H1 (cell line): ENCODE measurements around the gene ABTB1. TPM values are rescaled to one million over a fixed set of nuclear protein-coding genes. Genes with fewer than 3 reads are reported as not detected.
A peak's percentile ranks its signal among the peaks of the same experiment; 100 is the strongest.

Source experiments
- CTCF ChIA-PET: fragments of 300-600 bp; sonication (Branson Sonifier 250); formaldehyde crosslinking; loops from one replicate; lab custom pipeline; 2021; ENCODE audit not compliant: partially characterized antibody; lab: Charles Lee
- POLR2A ChIA-PET: fragments of 300-600 bp; sonication (Branson Sonifier 250); formaldehyde crosslinking; loops from one replicate; lab custom pipeline; 2021; ENCODE audit warnings: inconsistent platforms; ENCODE audit not compliant: partially characterized antibody; lab: Charles Lee
- DNase-seq, 2 experiments: peaks; one replicate each; pipeline versions ENCODE4 v3.0.0 to v3.0.0-alpha.2; 2010 to 2022; ENCODE audit warnings: low spot score in 2 of 2, low read depth in 1 of 2, mixed read lengths in 1 of 2
- FAIRE-seq: peaks from 2 replicates; lab custom pipeline; 2011; peaks lifted over from hg19 to GRCh38; lab: Jason Lieb, UNC
- H2AFZ ChIP-seq: 2 replicates; pipeline ENCODE4 v1.8.1; 2012; ENCODE audit warnings: low read length, inconsistent platforms
- H2AK5ac ChIP-seq: 2 replicates; pipeline ENCODE4 v1.6.1; 2013; ENCODE audit warnings: low read depth, low read length
- H2BK120ac ChIP-seq: replicated peaks from 2 replicates; pipeline ENCODE3; 2013; ENCODE audit warnings: low read depth, low read length, inconsistent platforms
- H2BK12ac ChIP-seq: 2 replicates; pipeline ENCODE4 v1.6.1; 2013; ENCODE audit warnings: low read depth, low read length
- H2BK15ac ChIP-seq: 2 replicates; pipeline ENCODE4 v1.6.1; 2013; ENCODE audit warnings: low read length
- H2BK20ac ChIP-seq: 2 replicates; pipeline ENCODE4 v1.6.1; 2013; ENCODE audit warnings: low read length
- H2BK5ac ChIP-seq: 2 replicates; pipeline ENCODE4 v1.6.1; 2013; ENCODE audit warnings: low read depth, low read length
- H3K14ac ChIP-seq: 2 replicates; pipeline ENCODE4 v1.6.1; 2013; ENCODE audit warnings: inconsistent platforms; ENCODE audit not compliant: insufficient read length
- H3K18ac ChIP-seq: 2 replicates; pipeline ENCODE4 v1.6.1; 2013; ENCODE audit warnings: low read length; ENCODE audit errors: extremely low read depth
- H3K23ac ChIP-seq: 2 replicates; pipeline ENCODE4 v1.6.1; 2013; ENCODE audit warnings: inconsistent platforms; ENCODE audit not compliant: insufficient read length
- H3K23me2 ChIP-seq: 2 replicates; pipeline ENCODE4 v1.6.1; 2013; ENCODE audit warnings: low read depth, low read length
- H3K27ac ChIP-seq: 2 replicates; pipeline ENCODE4 v1.6.1; 2011; ENCODE audit warnings: low read depth, low read length, inconsistent platforms
- H3K27me3 ChIP-seq, 4 experiments: replicated peaks in 1 of 4; 1 replicate in 1 of 4; 2 replicates in 3 of 4; pipeline versions ENCODE4 v1.6.1 to v1.8.1; 2011 to 2013; ENCODE audit warnings: low read length in 3 of 4, mild to moderate bottlenecking in 3 of 4, inconsistent platforms in 2 of 4, mixed read lengths in 2 of 4, moderate library complexity in 1 of 4; ENCODE audit not compliant: control insufficient read depth in 3 of 4, insufficient read depth in 3 of 4; ENCODE audit errors: extremely low read depth in 1 of 4
- H3K36me3 ChIP-seq, 4 experiments: 2 replicates each; pipeline versions ENCODE4 v1.6.1 to v1.8.1; 2011 to 2013; ENCODE audit warnings: mild to moderate bottlenecking in 4 of 4, low read length in 3 of 4, moderate library complexity in 2 of 4, control low read depth in 1 of 4, inconsistent platforms in 1 of 4; ENCODE audit not compliant: insufficient read depth in 4 of 4, control insufficient read depth in 2 of 4
- H3K4ac ChIP-seq: replicated peaks from 2 replicates; pipeline ENCODE3; 2013; ENCODE audit warnings: low read length, low read depth, mixed read lengths, inconsistent platforms; ENCODE audit not compliant: insufficient read length
- H3K4me1 ChIP-seq, 4 experiments: replicated peaks in 1 of 4; 1 replicate in 1 of 4; 2 replicates in 3 of 4; pipeline versions ENCODE4 v1.6.1 to v1.8.1; 2011 to 2013; ENCODE audit warnings: low read length in 3 of 4, inconsistent platforms in 2 of 4, mixed read lengths in 1 of 4; ENCODE audit not compliant: insufficient read depth in 4 of 4, control insufficient read depth in 3 of 4
- H3K4me2 ChIP-seq, 2 experiments: 2 replicates each; pipeline versions ENCODE4 v1.6.1 to v1.8.1; 2011 to 2013; ENCODE audit warnings: low read depth in 2 of 2, low read length in 2 of 2, control low read depth in 1 of 2, inconsistent platforms in 1 of 2, mild to moderate bottlenecking in 1 of 2; ENCODE audit not compliant: insufficient read depth in 1 of 2
- H3K4me3 ChIP-seq, 4 experiments: fragments of 200-600, 300-600 bp in 1 of 4; sonication (generic), shearing (Covaris generic), sonication (Bioruptor Twin) in 1 of 4; 2 replicates each; pipeline versions ENCODE4 v1.5.1 to v1.8.1; 2011 to 2016; ENCODE audit warnings: low read length in 4 of 4, low read depth in 3 of 4, control low read depth in 2 of 4, inconsistent platforms in 2 of 4, mild to moderate bottlenecking in 2 of 4, mixed read lengths in 1 of 4, moderate library complexity in 1 of 4; ENCODE audit not compliant: insufficient read depth in 2 of 4; ENCODE audit errors: extremely low read depth in 1 of 4
- H3K56ac ChIP-seq: replicated peaks from 2 replicates; pipeline ENCODE3; 2013; ENCODE audit warnings: low read depth, mild to moderate bottlenecking, mixed read lengths, low read length, inconsistent platforms; ENCODE audit not compliant: insufficient read length
- H3K79me1 ChIP-seq: 2 replicates; pipeline ENCODE4 v1.6.1; 2013; ENCODE audit warnings: low read depth, low read length, control low read depth
- H3K79me2 ChIP-seq, 2 experiments: 2 replicates each; pipeline versions ENCODE4 v1.6.1 to v1.8.1; 2012 to 2013; ENCODE audit warnings: low read length in 2 of 2, mild to moderate bottlenecking in 2 of 2, inconsistent platforms in 1 of 2; ENCODE audit not compliant: insufficient read depth in 2 of 2, control insufficient read depth in 1 of 2
- H3K9ac ChIP-seq, 4 experiments: replicated peaks in 1 of 4; 1 replicate in 1 of 4; 2 replicates in 3 of 4; pipeline versions ENCODE4 v1.6.1 to v1.8.1; 2011 to 2013; ENCODE audit warnings: low read depth in 3 of 4, low read length in 3 of 4, control low read depth in 2 of 4, mild to moderate bottlenecking in 2 of 4, moderate library complexity in 2 of 4, inconsistent platforms in 1 of 4; ENCODE audit errors: extremely low read depth in 1 of 4
- H3K9me3 ChIP-seq, 2 experiments: 2 replicates each; pipeline versions ENCODE4 v1.6.1 to v1.8.1; 2012 to 2013; ENCODE audit warnings: mild to moderate bottlenecking in 2 of 2, moderate library complexity in 2 of 2, control low read depth in 1 of 2, inconsistent platforms in 1 of 2, low read depth in 1 of 2, low read length in 1 of 2, mixed read lengths in 1 of 2; ENCODE audit not compliant: insufficient read depth in 2 of 2
- H4K20me1 ChIP-seq, 2 experiments: replicated peaks in 1 of 2; 2 replicates each; pipeline versions ENCODE3 to v1.8.1; 2011 to 2013; ENCODE audit warnings: inconsistent platforms in 2 of 2, low read length in 2 of 2, mild to moderate bottlenecking in 1 of 2; ENCODE audit not compliant: insufficient read depth in 2 of 2, control insufficient read depth in 1 of 2
- H4K5ac ChIP-seq: 2 replicates; pipeline ENCODE4 v1.6.1; 2013; ENCODE audit warnings: low read length, low read depth, mixed read lengths, inconsistent platforms; ENCODE audit not compliant: insufficient read length
- H4K8ac ChIP-seq: 2 replicates; pipeline ENCODE4 v1.8.0; 2013; ENCODE audit warnings: mild to moderate bottlenecking, moderate library complexity, low read length, inconsistent platforms; ENCODE audit not compliant: insufficient read depth; ENCODE audit errors: extremely low read depth
- H4K91ac ChIP-seq: replicated peaks from 2 replicates; pipeline ENCODE3; 2013; ENCODE audit warnings: low read length, mixed read lengths, inconsistent platforms; ENCODE audit not compliant: insufficient read length
- GABPA ChIP-seq: IDR thresholded peaks from 2 replicates; pipeline ENCODE4 v1.6.1; 2011; ENCODE audit warnings: mild to moderate bottlenecking, low read length, moderate library complexity, borderline replicate concordance; ENCODE audit not compliant: insufficient read depth
- MAX ChIP-seq: IDR thresholded peaks from 2 replicates; pipeline ENCODE4 v1.6.1; 2012; ENCODE audit warnings: inconsistent platforms
- NRF1 ChIP-seq: IDR thresholded peaks from 2 replicates; pipeline ENCODE4 v1.6.1; 2011; ENCODE audit warnings: mild to moderate bottlenecking, low read depth, low read length, improper control_type of control experiment
- POLR2AphosphoS5 ChIP-seq: IDR thresholded peaks from 2 replicates; pipeline ENCODE4 v1.6.1; 2011; ENCODE audit warnings: low read depth, low read length
- RAD21 ChIP-seq, 2 experiments: IDR thresholded peaks in 1 of 2; conservative IDR thresholded peaks in 1 of 2; 2 replicates each; pipeline ENCODE4 v1.6.1; 2011; ENCODE audit warnings: low read depth in 2 of 2, low read length in 2 of 2, improper control_type of control experiment in 1 of 2, inconsistent platforms in 1 of 2, mild to moderate bottlenecking in 1 of 2, moderate library complexity in 1 of 2
- RBBP5 ChIP-seq: IDR thresholded peaks from 2 replicates; pipeline ENCODE4 v1.7.1; 2012; ENCODE audit warnings: low read depth, mild to moderate bottlenecking, inconsistent platforms, low read length, moderate library complexity, borderline replicate concordance
- RFX5 ChIP-seq: IDR thresholded peaks from 2 replicates; pipeline ENCODE4 v1.6.1; 2011; ENCODE audit warnings: low read depth, low read length, improper control_type of control experiment, borderline replicate concordance
- SIN3A ChIP-seq, 2 experiments: IDR thresholded peaks in 1 of 2; conservative IDR thresholded peaks in 1 of 2; 2 replicates each; pipeline ENCODE4 v1.6.1; 2011 to 2012; ENCODE audit warnings: low read length in 2 of 2, improper control_type of control experiment in 1 of 2, low read depth in 1 of 2, mild to moderate bottlenecking in 1 of 2
- SP2 ChIP-seq: IDR thresholded peaks from 2 replicates; pipeline ENCODE4 v1.6.1; 2012; ENCODE audit warnings: mild to moderate bottlenecking, low read length, inconsistent platforms
- SRF ChIP-seq: IDR thresholded peaks from 2 replicates; pipeline ENCODE4 v1.6.1; 2011; ENCODE audit warnings: mild to moderate bottlenecking, low read depth, low read length, moderate library complexity
- TEAD4 ChIP-seq: IDR thresholded peaks from 2 replicates; pipeline ENCODE4 v1.6.1; 2012; ENCODE audit warnings: low read depth, low read length, inconsistent platforms, mixed read lengths
- WGBS, 2 experiments: shearing (Covaris generic) in 1 of 2; methylation state at CpG; one replicate each; pipeline versions ENCODE4 v1.1.6 to v1.1.7; 2013 to 2015; ENCODE audit warnings: low lambda C conversion rate in 2 of 2, mixed read lengths in 2 of 2, inconsistent platforms in 1 of 2, low coverage in 1 of 2, missing lambda C conversion rate in 1 of 2; ENCODE audit not compliant: insufficient replicate concordance in 2 of 2, insufficient coverage in 1 of 2, insufficient read length in 1 of 2; ENCODE audit errors: extremely low coverage in 1 of 2, missing lambda C conversion rate in 1 of 2; 5-methylcytosine and 5-hydroxymethylcytosine counted together
- polyA plus RNA-seq, 7 experiments: library from polyadenylated mRNA; depleted of rRNA in 3 of 7; stranded (reverse) in 5 of 7; unstranded in 2 of 7; fragments of >200 nt in 5 of 7; fragments of 200-250 nt in 2 of 7; gene quantifications; 1 replicate in 5 of 7; 2 replicates in 1 of 7; 4 replicates in 1 of 7; pipeline versions ENCODE4 v1.2.1 to v1.2.3, GENCODE V29; 2011 to 2013; ENCODE audit warnings: missing spikeins in 2 of 7, mixed read lengths in 2 of 7
- total RNA-seq: library from RNA; stranded (reverse); fragmentation: NEBNext Ultra II Directional; extraction: Animal tissue kit (Norgen Biotek cat#: 25700); gene quantifications from 2 replicates; pipeline ENCODE4 v1.2.1, GENCODE V29; 2021

ABTB1 gene
- total and polyA plus RNA-seq, 2 of the 8 experiments (the other 6 are each of a cell fraction or from before 2014, with no cell fraction given) = 7.1 to 9.4 TPM

- Histone ChIP-seq H3K4me3 (no peak overlapping the region), H2BK120ac (no peak overlapping the region), H4K8ac (no peak overlapping the region; the same call in 1 of the 2 replicates), H2BK5ac (no peak overlapping the region), H3K23me2 (no peaks in the 10 kb centered on the region), H3K56ac (no peak overlapping the region), H3K9me3 (no peaks in the 10 kb centered on the region), H3K18ac (no peak overlapping the region), H3K27ac (no peak overlapping the region), H3K14ac (no peak overlapping the region), H4K91ac (no peak overlapping the region), H3K79me2 (no peaks in the 10 kb centered on the region), H3K27me3 (no peaks in the 10 kb centered on the region), H2BK20ac (no peak overlapping the region), H2AK5ac (no peak overlapping the region), H3K9ac (no peak overlapping the region), H3K79me1 (no peaks in the 10 kb centered on the region), H3K36me3 (no peaks in the 10 kb centered on the region), H4K20me1 (peaks cover 0 to 2% of the 10 kb centered on the region in 2 experiments), H3K23ac (no peak overlapping the region), H2AFZ (no peak overlapping the region), H3K4me1 (peaks cover 0 to 6% (median 4%) of the 10 kb centered on the region in 4 experiments; a peak in 4 of 7 replicates), H2BK12ac (no peak overlapping the region), H3K4me2 (no peak overlapping the region), H4K5ac (no peak overlapping the region), H2BK15ac (no peak overlapping the region; the same call in 1 of the 2 replicates), H3K4ac (peak overlapping the region; percentile 53)
- 96% methylated on average over 18 of the region's 21 CpGs; no CpG with 5 or more reads in 1 of the 2 experiments for WGBS, 2 experiments
- POLR2A ChIA-PET = interaction anchor here (0.6 to 1.2 kb wide), 4 partner anchors 11 to 143 kb away, joined by 3 to 4 read pairs (median 4); no protein-coding TSS in a partner anchor
- no peak for FAIRE-seq
- CTCF ChIA-PET = interaction anchor here (0.6 to 9.6 kb wide), 38 partner anchors 9 to 1264 kb away, joined by 3 to 172 read pairs (median 5); partner anchors contain the start of gene MGLL
- peak in 1 of 2 experiments; percentile 39 for DNase-seq
- no peak for TF ChIP-seq RBBP5
- TF ChIP-seq GABPA = no peak
- TF ChIP-seq MAX = no peak
- no peak for TF ChIP-seq NRF1
- no peak for TF ChIP-seq SP2
- TF ChIP-seq POLR2AphosphoS5 = no peak
- no peak for TF ChIP-seq SIN3A (conservative IDR thresholded peaks at IDR 0.05 in 1 of 2, IDR thresholded peaks at IDR 0.05 in 1 of 2; ENCODE audit: low read depth in 1 of 2, low read length in 2 of 2)
- TF ChIP-seq RAD21 (IDR thresholded peaks at IDR 0.05 in 1 of 2, conservative IDR thresholded peaks at IDR 0.05 in 1 of 2; ENCODE audit: low read depth in 2 of 2, low read length in 2 of 2) = no peak
- TF ChIP-seq SRF = no peak
- TF ChIP-seq RFX5 = no peak
- TF ChIP-seq TEAD4 = no peak
Measured at GRCh38 chr3:127680146-127680661, 7.5 kb downstream of the ABTB1 start.
